WTC11 (cell line): Measurements from ENCODE around the gene AGBL4.

ENCODE experiments used
- CREB1 ChIP-seq: sonication (generic); formaldehyde crosslinking; IDR thresholded peaks from 2 replicates; pipeline ENCODE4 v1.8.0; 2023; ENCODE audit warnings: mild to moderate bottlenecking, missing genetic modification reagents
- CREM ChIP-seq: sonication (generic); formaldehyde crosslinking; IDR thresholded peaks from 2 replicates; pipeline ENCODE4 v1.8.1; 2022; ENCODE audit warnings: mild to moderate bottlenecking, missing genetic modification reagents, moderate library complexity
- EMX1 ChIP-seq: fragments of 250-450 bp; sonication (Bioruptor Pico); IDR thresholded peaks from 2 replicates; pipeline ENCODE4 v1.8.0; 2021; ENCODE audit warnings: mild to moderate bottlenecking
- NR2C2 ChIP-seq: sonication (generic); formaldehyde crosslinking; IDR thresholded peaks from 2 replicates; pipeline ENCODE4 v1.8.0; 2022; ENCODE audit warnings: mild to moderate bottlenecking, missing genetic modification reagents
- TCF7 ChIP-seq: sonication (generic); formaldehyde crosslinking; IDR thresholded peaks from 2 replicates; pipeline ENCODE4 v1.8.0; 2022; ENCODE audit warnings: mild to moderate bottlenecking, low read depth, missing genetic modification reagents, moderate library complexity
- ZNF317 ChIP-seq: sonication (generic); formaldehyde crosslinking; IDR thresholded peaks from 2 replicates; pipeline ENCODE4 v1.8.1; 2023; ENCODE audit warnings: low read depth, mild to moderate bottlenecking, moderate library complexity, missing genetic modification reagents, borderline replicate concordance
- TF ChIP-seq, protein P1 (sequence below): fragments of 200-600 bp; IDR thresholded peaks from 2 replicates; pipeline ENCODE4 v1.8.0; 2022; ENCODE audit warnings: antibody characterized with exemption
- TF ChIP-seq, protein P2 (sequence below): sonication (generic); formaldehyde crosslinking; conservative IDR thresholded peaks from 2 replicates; pipeline ENCODE4 v1.8.1; 2023; ENCODE audit warnings: mild to moderate bottlenecking, low read depth, missing genetic modification reagents, moderate library complexity
- TF ChIP-seq, protein P3 (sequence below): sonication (generic); formaldehyde crosslinking; IDR thresholded peaks from 2 replicates; pipeline ENCODE4 v1.8.0; 2022; ENCODE audit warnings: mild to moderate bottlenecking, missing genetic modification reagents
- TF ChIP-seq, protein P4 (sequence below): sonication (generic); formaldehyde crosslinking; IDR thresholded peaks from 2 replicates; pipeline ENCODE4 v1.8.1; 2023; ENCODE audit warnings: mild to moderate bottlenecking, moderate library complexity, missing genetic modification reagents
- TF ChIP-seq, protein P5 (sequence below): sonication (generic); formaldehyde crosslinking; IDR thresholded peaks from 2 replicates; pipeline ENCODE4 v1.8.0; 2022; ENCODE audit warnings: mild to moderate bottlenecking, missing genetic modification reagents
- TF ChIP-seq, protein P6 (sequence below): sonication (generic); formaldehyde crosslinking; conservative IDR thresholded peaks from 2 replicates; pipeline ENCODE4 v1.8.1; 2022; ENCODE audit warnings: mild to moderate bottlenecking, missing genetic modification reagents

DNA sequence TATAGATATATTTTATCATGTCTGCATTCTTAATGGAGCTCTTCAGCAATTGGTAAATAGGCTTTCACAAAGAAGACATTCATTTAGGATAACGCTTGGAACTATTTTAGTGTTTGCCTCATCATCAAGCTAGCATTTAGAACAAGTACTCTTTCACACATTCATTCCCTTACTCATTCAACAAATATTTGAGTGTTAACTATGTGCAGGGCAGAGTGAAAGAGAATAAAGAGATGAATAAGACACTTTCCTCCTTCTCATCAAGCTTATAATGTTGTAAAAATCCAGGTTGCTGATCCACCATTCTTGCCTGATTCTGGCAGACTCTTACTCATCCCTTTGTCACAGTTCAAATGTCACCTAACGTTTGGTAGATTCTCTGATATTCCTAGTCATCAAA, 860.7 kb downstream of the AGBL4 start:
- TF ChIP-seq, protein P1, sequence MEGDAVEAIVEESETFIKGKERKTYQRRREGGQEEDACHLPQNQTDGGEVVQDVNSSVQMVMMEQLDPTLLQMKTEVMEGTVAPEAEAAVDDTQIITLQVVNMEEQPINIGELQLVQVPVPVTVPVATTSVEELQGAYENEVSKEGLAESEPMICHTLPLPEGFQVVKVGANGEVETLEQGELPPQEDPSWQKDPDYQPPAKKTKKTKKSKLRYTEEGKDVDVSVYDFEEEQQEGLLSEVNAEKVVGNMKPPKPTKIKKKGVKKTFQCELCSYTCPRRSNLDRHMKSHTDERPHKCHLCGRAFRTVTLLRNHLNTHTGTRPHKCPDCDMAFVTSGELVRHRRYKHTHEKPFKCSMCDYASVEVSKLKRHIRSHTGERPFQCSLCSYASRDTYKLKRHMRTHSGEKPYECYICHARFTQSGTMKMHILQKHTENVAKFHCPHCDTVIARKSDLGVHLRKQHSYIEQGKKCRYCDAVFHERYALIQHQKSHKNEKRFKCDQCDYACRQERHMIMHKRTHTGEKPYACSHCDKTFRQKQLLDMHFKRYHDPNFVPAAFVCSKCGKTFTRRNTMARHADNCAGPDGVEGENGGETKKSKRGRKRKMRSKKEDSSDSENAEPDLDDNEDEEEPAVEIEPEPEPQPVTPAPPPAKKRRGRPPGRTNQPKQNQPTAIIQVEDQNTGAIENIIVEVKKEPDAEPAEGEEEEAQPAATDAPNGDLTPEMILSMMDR, result no peak
- TF ChIP-seq TCF7 (CRISPR knock-in tag) (no peak), CREM (CRISPR knock-in tag) (no peak), CREB1 (CRISPR knock-in tag) (no peak), NR2C2 (CRISPR knock-in tag) (no peak), ZNF317 (CRISPR knock-in tag) (no peak), EMX1 (CRISPR knock-in tag) (no peak)
- TF ChIP-seq, protein P2, sequence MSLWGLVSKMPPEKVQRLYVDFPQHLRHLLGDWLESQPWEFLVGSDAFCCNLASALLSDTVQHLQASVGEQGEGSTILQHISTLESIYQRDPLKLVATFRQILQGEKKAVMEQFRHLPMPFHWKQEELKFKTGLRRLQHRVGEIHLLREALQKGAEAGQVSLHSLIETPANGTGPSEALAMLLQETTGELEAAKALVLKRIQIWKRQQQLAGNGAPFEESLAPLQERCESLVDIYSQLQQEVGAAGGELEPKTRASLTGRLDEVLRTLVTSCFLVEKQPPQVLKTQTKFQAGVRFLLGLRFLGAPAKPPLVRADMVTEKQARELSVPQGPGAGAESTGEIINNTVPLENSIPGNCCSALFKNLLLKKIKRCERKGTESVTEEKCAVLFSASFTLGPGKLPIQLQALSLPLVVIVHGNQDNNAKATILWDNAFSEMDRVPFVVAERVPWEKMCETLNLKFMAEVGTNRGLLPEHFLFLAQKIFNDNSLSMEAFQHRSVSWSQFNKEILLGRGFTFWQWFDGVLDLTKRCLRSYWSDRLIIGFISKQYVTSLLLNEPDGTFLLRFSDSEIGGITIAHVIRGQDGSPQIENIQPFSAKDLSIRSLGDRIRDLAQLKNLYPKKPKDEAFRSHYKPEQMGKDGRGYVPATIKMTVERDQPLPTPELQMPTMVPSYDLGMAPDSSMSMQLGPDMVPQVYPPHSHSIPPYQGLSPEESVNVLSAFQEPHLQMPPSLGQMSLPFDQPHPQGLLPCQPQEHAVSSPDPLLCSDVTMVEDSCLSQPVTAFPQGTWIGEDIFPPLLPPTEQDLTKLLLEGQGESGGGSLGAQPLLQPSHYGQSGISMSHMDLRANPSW (CRISPR knock-in tag), result no peak
- TF ChIP-seq, protein P3, sequence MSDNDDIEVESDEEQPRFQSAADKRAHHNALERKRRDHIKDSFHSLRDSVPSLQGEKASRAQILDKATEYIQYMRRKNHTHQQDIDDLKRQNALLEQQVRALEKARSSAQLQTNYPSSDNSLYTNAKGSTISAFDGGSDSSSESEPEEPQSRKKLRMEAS (CRISPR knock-in tag), result no peak
- TF ChIP-seq, protein P4, sequence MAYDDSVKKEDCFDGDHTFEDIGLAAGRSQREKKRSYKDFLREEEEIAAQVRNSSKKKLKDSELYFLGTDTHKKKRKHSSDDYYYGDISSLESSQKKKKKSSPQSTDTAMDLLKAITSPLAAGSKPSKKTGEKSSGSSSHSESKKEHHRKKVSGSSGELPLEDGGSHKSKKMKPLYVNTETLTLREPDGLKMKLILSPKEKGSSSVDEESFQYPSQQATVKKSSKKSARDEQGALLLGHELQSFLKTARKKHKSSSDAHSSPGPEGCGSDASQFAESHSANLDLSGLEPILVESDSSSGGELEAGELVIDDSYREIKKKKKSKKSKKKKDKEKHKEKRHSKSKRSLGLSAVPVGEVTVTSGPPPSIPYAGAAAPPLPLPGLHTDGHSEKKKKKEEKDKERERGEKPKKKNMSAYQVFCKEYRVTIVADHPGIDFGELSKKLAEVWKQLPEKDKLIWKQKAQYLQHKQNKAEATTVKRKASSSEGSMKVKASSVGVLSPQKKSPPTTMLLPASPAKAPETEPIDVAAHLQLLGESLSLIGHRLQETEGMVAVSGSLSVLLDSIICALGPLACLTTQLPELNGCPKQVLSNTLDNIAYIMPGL (CRISPR knock-in tag), result no peak
- TF ChIP-seq, protein P5, sequence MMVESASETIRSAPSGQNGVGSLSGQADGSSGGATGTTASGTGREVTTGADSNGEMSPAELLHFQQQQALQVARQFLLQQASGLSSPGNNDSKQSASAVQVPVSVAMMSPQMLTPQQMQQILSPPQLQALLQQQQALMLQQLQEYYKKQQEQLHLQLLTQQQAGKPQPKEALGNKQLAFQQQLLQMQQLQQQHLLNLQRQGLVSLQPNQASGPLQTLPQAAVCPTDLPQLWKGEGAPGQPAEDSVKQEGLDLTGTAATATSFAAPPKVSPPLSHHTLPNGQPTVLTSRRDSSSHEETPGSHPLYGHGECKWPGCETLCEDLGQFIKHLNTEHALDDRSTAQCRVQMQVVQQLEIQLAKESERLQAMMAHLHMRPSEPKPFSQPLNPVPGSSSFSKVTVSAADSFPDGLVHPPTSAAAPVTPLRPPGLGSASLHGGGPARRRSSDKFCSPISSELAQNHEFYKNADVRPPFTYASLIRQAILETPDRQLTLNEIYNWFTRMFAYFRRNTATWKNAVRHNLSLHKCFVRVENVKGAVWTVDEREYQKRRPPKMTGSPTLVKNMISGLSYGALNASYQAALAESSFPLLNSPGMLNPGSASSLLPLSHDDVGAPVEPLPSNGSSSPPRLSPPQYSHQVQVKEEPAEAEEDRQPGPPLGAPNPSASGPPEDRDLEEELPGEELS (CRISPR knock-in tag), result no peak
- TF ChIP-seq, protein P6, sequence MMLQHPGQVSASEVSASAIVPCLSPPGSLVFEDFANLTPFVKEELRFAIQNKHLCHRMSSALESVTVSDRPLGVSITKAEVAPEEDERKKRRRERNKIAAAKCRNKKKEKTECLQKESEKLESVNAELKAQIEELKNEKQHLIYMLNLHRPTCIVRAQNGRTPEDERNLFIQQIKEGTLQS (CRISPR knock-in tag), result no peak
